ENCODE results near the gene IDNK.
A peak's percentile ranks its signal among the peaks of the same experiment; 100 is the strongest.

IDNK gene

DNA sequence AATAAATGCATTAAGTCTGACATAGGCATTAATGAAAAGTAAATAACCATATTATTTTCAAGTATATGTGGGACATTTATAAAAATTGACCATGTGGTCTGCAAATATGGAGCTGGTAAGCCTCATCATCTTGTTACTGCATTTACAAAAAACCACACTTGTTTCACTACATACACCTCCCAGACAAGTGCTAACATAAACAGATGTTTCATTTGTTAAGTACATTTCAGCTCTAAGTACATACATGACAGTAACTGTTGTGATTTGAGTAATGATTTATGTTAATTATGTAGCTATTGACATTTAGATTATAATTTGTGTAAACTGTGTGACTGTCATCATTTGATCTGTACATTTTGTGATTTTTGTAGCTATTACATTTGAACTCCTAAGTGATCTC, 13.9 kb downstream of the IDNK start:
- no peak for DNase-seq

GRCh38 chr9:83637389-83637788, 14.4 kb downstream of the IDNK start:
- no peak for DNase-seq

- no peak for DNase-seq
Measured at GRCh38 chr9:83639266-83639665, 16.3 kb downstream of the IDNK start.

DNA sequence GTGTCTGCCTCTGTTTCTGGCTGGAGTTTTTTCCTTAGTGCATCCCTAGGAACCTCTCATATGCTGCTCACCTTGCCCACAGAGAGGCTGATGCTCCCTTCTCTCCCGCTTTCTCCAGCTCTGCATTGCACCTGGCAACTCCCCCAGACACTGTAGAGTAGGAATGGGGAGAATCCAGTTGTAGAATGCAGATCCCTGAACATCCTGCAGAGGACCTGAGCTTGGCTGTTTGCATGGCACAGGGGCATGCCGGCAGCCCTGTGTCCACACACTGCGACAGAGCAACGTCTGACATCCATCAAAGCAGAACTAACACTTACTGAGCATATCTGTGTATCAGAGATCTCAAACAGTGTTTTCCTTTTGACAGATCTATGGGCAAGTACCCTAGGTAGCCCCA, 19.9 kb downstream of the IDNK start:
- no peak for DNase-seq

DNA sequence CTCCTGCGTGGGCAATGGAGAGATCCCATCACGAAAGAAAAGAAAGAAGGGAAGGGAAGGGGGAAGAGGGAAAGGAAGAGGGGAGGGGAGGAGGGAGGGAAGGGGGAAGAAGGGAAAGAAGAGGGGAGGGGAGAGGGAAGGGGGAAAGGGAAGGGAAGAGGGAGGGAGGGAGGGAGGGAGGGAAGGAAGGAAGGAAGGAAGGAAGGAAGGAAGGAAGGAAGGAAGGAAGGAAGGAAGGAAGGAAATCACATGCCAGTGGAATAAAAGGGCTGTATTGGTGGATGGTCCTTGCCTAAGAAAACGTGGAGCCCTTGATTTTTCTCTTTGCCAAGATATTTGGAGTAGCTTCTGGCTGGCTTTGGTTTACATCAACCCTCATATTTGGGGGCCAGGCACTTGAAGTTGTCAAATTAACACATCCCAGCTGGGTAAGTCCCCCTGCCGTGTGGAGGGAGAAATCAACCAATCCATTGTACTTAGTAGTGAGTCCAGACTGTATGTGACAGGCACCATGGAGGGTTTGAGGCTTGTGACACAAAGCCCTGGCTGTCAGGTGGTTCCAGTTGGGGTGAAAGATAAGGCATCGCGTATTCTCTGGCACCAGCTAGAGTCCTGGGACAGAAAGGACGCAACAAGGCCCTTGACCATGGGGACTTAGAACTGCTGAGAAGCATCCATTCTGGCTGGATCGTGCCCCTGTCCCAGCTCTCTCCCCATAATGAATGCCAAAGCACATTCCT, 23.7 kb downstream of the IDNK start:
- no peak for DNase-seq

DNA sequence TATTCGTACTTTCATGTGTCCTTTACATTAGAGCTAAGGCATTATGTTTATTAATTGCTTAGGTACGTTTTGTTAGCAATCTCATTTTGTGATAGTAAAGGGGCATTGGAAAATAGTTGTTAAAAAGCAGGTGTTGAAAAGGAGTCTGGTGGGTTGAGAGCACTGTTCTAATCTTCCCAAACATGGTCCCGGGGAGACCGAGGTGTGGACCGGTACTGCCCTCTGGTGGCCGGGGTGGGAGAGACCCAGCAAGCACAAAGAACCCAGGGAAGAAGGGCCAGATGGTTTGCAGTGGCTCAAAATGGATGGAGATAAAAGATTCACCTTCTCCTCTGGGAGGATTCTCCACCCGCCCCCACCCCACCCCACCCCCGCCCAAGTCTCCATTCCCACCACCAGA, 26.1 kb downstream of the IDNK start:
- peak; percentile 84 for DNase-seq

GRCh38 chr9:83649515-83649914, 26.6 kb downstream of the IDNK start:
- no peak for DNase-seq

DNA sequence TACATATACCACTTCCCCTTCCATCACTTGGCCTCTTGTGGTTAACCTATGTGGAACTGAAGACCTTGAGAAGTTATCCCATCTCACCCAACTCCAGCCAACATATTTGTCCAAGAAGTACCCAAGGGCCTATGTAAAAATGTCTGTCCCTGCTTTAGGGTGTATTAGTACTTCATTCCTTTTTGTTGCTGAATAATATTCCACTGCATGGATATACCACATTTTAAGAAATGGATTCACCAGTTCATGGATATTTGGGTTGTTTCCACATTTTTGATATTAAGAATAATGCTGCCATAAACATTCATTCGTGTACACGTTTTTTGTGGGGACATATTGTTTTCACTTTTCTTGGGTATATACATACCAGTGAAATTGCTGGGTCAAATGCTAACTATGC, 28.6 kb downstream of the IDNK start:
- DNase-seq: no peak

GRCh38 chr9:83652433-83652832, 29.5 kb downstream of the IDNK start:
- no peak for DNase-seq

- DNase-seq: no peak
Measured at GRCh38 chr9:83655433-83655832, 32.5 kb downstream of the IDNK start.

DNA sequence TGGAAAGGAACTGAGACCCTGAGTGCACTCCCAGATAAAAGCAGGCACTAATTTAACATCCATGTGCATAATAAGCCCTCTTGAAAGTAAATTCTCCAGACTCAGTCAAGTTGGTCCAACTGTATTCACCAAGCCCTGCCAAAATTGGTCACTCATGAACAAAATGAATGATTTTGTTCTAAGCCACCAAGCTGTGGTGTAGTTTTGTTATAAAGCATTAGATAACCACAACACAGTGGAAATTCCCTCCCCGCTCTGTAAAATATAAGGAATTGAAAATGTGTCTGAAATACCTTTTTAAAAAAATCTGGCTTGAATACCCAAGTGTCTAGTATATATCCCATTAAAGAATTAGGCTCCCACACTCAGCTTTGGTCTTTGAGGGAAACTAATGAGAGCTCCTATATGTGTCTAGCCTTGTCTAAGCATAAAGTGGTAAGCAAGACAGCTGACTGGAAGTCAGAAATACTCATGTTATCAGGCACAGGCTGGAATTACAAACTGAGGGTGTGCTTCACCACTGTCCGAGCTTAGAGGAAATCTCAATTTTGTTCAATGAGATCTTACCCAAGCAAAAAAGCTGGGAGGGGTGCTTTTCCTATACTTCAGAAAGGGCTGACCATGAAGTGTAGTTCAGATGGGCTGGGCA, 33.2 kb downstream of the IDNK start:
- no peak for DNase-seq

GRCh38 chr9:83656952-83657351, 34.0 kb downstream of the IDNK start:
- DNase-seq: no peak

GRCh38 chr9:83662933-83663332, 40.0 kb downstream of the IDNK start:
- no peak for DNase-seq

DNA sequence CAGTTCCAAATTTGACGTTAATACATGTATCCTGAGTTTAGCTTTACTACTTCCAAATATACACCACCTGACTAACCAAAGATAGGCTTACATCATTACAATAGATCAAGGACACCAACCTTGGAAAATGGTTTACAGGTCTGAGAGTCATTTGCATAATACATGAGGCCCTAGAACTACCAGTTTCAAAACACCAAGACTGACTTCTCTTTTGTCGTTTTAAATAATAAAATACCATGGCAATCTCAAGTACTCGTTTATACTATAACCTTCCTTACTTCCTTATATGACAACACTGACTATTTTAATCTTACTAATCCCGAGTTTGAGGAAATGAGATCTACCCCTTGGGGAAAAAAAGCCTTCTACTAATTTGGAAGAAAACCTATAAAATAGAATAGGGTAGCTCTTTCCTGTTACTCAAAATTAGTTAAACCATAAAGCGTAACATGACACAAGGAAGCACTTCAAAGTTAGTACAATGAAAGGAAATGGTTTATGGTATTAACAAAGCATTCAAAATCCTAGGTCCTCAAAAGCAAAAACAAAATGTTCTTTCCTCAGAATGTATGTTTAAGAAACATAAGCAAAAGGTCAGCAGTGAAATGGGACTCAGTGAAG, 42.7 kb downstream of the IDNK start:
- DNase-seq: no peak

GRCh38 chr9:83669067-83669466, 46.1 kb downstream of the IDNK start:
- DNase-seq: no peak

DNA sequence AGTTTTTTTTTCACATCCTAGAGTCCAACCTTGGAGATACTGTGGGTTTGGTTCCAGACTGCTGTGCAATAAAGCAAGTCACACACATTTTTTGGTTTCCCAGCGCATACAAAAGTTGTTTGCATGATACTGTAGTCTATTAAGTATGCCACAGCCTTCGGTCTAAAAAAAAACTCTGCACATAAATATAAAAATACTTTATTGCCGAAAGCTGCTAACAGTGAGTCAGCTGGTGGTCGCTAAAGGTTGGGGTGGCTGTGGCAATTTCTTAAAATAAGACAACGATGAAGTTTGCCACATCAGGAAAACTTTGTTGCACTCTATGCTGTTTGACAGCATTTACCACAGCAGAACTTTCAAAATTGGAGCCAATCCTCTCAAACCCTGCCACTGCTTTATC, 47.4 kb downstream of the IDNK start:
- no peak for DNase-seq

DNA sequence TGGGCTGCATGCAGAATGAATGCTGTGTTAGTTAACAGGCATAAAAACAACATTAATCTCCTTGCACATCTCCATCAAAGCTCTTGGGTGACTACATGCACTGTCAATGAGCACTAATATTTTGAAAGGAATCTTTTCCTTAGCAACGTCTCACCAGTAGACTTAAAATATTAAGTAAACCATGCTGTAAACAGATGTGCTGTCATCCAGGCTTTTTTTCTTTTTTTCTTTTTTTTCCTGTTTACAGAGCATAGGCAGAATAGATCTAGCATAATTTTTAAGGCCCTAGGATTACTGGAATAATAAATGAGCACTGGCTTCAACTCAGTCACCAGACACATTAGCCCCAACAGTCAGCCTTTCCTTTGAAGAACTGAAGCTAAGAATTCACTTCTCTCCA, 48.5 kb downstream of the IDNK start:
- DNase-seq: no peak

DNA sequence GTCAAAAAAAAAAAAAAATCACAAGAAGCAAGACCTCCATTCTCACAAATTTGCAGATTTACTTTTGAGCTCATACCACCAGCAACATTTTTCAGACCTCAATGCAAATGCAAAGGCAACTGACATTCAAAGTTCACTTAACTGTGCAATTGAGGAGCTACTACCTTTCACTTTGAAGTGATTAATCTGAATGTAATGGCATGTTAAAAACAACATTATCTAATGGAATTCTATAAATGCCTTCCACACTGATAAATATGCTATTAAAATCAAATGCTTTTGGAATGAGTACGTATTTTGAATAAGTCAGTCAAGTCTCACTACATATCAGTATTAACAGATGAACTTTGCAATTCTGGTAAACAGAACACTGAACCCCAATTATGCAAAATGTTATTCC, 52.5 kb downstream of the IDNK start:
- no peak for DNase-seq

DNA sequence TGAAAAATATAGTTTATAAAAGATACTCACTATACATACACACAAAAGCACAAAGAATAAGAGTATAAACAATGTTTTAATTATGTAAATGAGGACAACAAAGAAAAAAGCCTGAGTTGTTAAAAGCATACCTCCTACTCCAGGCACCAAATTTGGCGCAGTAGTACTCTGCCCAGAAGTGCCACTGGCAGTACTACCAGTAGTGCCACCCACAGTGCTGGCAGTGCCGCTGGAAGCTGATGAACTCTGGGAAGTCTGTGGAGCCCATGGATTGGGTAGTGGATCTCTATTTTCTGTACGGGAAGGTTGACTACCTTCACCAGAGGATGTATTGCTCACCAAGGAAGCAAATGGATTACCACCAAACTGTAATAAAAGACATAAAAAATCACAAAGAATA, 54.7 kb downstream of the IDNK start:
- DNase-seq: no peak

DNA sequence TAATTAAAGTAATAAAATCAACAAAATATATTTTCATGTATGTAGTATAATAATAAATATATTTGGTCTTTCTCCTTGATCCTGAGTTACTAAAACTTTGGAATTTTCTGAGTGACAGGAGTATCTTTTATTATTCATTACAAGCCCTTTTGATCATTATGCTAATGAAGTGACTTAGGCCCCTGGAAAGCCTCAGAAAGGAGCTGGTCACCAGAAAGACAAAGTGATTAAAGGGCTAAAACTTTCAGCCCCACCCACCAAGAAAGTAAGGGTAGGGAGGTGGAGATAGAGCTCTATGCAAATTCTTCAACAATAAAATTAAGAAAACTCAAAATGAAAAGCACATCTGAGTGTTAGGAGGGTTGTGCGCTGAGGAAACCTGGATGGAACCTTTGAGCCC, 57.3 kb downstream of the IDNK start:
- no peak for DNase-seq

DNA sequence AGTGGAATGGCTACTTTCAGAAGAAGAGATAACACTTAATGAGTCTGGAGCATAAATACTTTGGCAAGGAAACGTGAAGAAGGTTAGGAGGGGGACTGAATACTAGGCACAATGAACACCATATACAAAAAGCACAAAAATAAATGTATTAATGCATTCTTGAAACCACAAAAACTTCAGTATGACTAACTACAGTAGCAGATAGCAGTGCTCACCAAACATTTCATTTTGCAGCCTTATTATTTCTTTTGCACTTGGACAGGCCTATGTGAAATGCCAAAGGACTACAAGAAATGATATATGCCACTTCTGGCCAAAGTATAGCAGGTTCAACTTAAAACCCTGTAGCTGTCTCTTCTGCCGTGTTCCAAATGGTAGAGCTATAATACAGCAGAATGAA, 58.5 kb downstream of the IDNK start:
- DNase-seq: no peak

DNA sequence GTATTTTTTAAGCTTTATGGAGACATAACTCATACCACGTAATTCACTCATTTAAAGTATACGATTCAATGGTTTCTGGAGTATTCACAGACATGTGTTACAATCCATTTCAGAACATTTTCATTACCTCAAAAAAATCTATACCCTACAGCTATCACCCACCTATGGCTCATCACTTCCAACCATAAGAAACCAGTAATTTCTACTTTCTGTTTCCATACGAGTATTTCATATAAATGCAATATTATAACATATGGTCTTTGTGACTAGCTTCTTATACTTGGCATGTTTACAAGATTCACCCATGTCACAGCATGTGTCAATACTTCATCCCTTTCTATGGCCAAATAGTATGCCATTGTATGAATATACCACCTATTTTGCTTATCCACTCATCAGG, 66.0 kb downstream of the IDNK start:
- DNase-seq: no peak

- DNase-seq: no peak
Measured at GRCh38 chr9:83691492-83691891, 68.5 kb downstream of the IDNK start.

All from CD4-positive, alpha-beta T cell treated with Interleukin-6 for 4 hours (primary cell).